ENCODE measurements around the gene AMFR. TPM values are rescaled to one million over a fixed set of nuclear protein-coding genes. Genes with fewer than 3 reads are reported as not detected.
A peak's percentile ranks its signal among the peaks of the same experiment; 100 is the strongest.

Gene AMFR
- total RNA-seq, 1 donor from 2014 or later = 66.4 TPM

GRCh38 chr16:56371660-56371937 is 53.7 kb downstream of the AMFR start:
- DNase-seq (ENCODE audit: low read depth, low spot score) = no peak
- Mint-ChIP-seq H3K4me1 (peaks cover 4% of the 10 kb centered on the region), H3K36me3 (ENCODE audit: low read depth) (peaks cover 12% of the 10 kb centered on the region), H3K4me3 (no peak overlapping the region), H3K9me3 (no peaks in the 10 kb centered on the region), H3K27me3 (ENCODE audit: low read depth) (no peaks in the 10 kb centered on the region), H3K27ac (ENCODE audit: unreplicated experiment) (no peak overlapping the region)
- TF ChIP-seq CTCF (conservative IDR thresholded peaks at IDR 0.05) = no peak

DNA sequence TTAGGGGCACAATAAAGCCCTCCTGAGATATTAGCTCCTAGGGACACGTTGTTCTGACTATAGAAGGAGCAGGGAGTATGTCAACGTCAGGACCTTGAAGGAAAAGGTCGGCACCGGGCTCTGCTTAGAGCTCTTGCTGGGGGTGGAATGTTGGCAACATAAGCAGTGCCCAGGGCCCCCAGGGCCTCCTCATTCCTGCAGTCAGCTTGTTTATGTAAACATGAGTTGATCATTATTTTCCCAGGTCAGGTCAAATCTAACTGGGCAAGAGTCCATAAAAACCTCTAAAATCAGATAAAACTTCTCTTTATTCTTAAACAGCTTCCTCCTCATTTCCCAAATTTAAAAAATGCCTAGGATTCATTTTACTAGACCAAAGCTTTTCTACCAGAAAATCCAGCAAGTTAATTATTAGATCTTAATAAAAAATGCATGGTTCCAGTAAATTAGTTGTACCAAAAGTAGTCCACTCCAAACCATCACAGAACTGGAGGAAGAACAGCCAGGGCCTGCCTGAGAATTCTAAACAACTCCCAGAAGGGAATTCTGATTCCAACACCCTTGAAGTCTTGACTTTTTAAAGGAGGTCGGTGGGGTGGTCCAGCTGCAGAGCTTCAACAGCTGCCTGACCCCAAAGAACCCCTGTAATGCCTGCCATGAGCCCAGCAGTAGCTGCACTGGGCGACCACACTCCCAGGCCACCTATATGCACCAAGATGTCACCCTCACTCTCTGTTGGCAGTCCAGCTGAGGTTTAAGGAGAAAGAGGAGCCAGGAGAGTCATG is 54.3 kb downstream of the AMFR start:
- no peak for TF ChIP-seq CTCF (conservative IDR thresholded peaks at IDR 0.05)
- H3K36me3 Mint-ChIP-seq (ENCODE audit: low read depth) = peaks cover 10% of the 10 kb centered on the region

DNA sequence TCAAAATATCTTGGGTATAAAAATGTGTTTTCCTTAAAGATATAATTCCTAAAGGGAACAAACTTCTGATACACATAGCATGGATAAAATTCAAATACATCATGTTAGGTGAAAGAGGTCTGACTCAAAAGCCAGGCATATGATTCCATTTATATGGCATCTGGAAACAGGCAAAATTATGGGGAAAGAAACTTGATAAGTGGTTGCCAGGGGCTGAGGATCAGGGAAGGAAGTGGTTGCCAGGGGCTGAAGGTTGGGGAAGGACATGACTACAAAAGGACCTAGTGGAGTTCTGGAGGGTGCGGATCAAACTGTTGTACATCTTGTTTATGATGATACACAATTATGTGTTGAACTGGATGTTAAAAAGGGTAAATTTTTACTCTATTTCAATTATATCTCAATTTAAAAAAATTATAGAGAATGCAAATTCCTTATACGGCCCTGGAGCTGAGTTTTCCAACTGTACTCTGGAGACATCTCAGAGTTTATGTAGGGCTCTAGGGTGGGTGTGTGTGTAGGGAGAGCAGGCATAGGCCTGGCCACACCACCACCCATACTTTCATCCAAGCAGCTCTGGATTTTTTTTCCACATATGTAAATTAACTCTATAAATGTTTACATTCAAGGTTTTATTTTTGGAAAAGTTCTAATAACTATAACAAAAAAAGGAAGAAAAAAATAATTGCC is 55.0 kb downstream of the AMFR start:
- no peaks in the 10 kb centered on the region for H3K27me3 Mint-ChIP-seq (ENCODE audit: low read depth)
- H3K27ac Mint-ChIP-seq (ENCODE audit: unreplicated experiment) = no peak overlapping the region
- no peak for TF ChIP-seq CTCF (conservative IDR thresholded peaks at IDR 0.05)
- peaks cover 8% of the 10 kb centered on the region for H3K36me3 Mint-ChIP-seq (ENCODE audit: low read depth)
- peaks cover 4% of the 10 kb centered on the region for H3K4me1 Mint-ChIP-seq
- H3K4me3 Mint-ChIP-seq = no peak overlapping the region
- no peaks in the 10 kb centered on the region for H3K9me3 Mint-ChIP-seq
- no peak for DNase-seq (ENCODE audit: low read depth, low spot score)

More for the DNA sequence above, 54.3 kb downstream of the AMFR start:
- Mint-ChIP-seq H3K9me3 (no peaks in the 10 kb centered on the region), H3K4me1 (peaks cover 4% of the 10 kb centered on the region), H3K4me3 (no peak overlapping the region), H3K27ac (ENCODE audit: unreplicated experiment) (peak overlapping the region; percentile 89), H3K27me3 (ENCODE audit: low read depth) (no peaks in the 10 kb centered on the region)
- no peak for DNase-seq (ENCODE audit: low read depth, low spot score)

DNA sequence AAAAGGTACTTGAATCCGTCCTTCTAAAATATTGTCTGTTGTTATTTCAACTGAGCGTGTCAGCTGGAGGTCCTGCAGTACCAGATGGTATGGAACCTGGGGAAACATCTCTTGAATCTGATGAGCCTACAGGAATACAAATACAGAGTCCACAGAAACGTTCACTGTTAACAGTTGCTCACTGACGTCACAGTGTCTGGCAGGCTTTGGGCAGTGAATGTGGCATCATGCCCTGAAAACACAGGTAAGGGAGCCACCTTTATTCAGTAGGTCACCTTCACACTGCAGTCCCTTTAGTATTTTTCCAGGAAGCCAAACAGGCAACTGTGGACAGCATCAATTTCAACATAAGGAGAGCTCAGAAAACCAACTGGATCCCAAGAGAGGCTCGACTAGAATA is 56.1 kb downstream of the AMFR start:
- H3K27ac Mint-ChIP-seq (ENCODE audit: unreplicated experiment) = no peak overlapping the region
- no peaks in the 10 kb centered on the region for H3K27me3 Mint-ChIP-seq (ENCODE audit: low read depth)
- H3K4me1 Mint-ChIP-seq = peaks cover 4% of the 10 kb centered on the region
- H3K4me3 Mint-ChIP-seq = no peak overlapping the region
- no peak for DNase-seq (ENCODE audit: low read depth, low spot score)
- no peaks in the 10 kb centered on the region for H3K9me3 Mint-ChIP-seq
- no peak for TF ChIP-seq CTCF (conservative IDR thresholded peaks at IDR 0.05)
- peaks cover 7% of the 10 kb centered on the region for H3K36me3 Mint-ChIP-seq (ENCODE audit: low read depth)

- no peak for DNase-seq (ENCODE audit: low read depth, low spot score)
- Mint-ChIP-seq H3K4me1 (peaks cover 4% of the 10 kb centered on the region), H3K27me3 (ENCODE audit: low read depth) (no peaks in the 10 kb centered on the region), H3K9me3 (no peaks in the 10 kb centered on the region), H3K27ac (ENCODE audit: unreplicated experiment) (no peak overlapping the region), H3K4me3 (no peak overlapping the region), H3K36me3 (ENCODE audit: low read depth) (peaks cover 7% of the 10 kb centered on the region)
- TF ChIP-seq CTCF (conservative IDR thresholded peaks at IDR 0.05) = no peak
Measured at GRCh38 chr16:56368545-56368944, 56.8 kb downstream of the AMFR start.
